Neural cell (in vitro differentiated cells): ENCODE results near the gene NIT1. TPM values are rescaled to one million over a fixed set of nuclear protein-coding genes. Genes with fewer than 3 reads are reported as not detected.

Experiments
- H2AFZ ChIP-seq: fragments of 200-600, 300-800 bp; sonication (generic), shearing (Covaris generic); 2 replicates; pipeline ENCODE4 v1.6.0; 2014; ENCODE audit warnings: low read depth, mild to moderate bottlenecking, antibody characterized with exemption, low read length, moderate library complexity
- H3F3A ChIP-seq: fragments of 200-600 bp; shearing (Covaris generic); 2 replicates; pipeline ENCODE4 v1.6.1; 2016; ENCODE audit warnings: mild to moderate bottlenecking, moderate library complexity, mixed read lengths, antibody characterized with exemption, low read length; ENCODE audit not compliant: insufficient read depth, poor library complexity, severe bottlenecking
- H3K27ac ChIP-seq: fragments of 200-600, 300-800 bp; sonication (generic), shearing (Covaris generic); 2 replicates; pipeline ENCODE4 v1.5.1; 2014; ENCODE audit warnings: mild to moderate bottlenecking, low read length, moderate library complexity
- H3K27me3 ChIP-seq: fragments of 300-800, 200-600 bp; sonication (generic), shearing (Covaris generic); 2 replicates; pipeline ENCODE4 v1.6.0; 2014; ENCODE audit warnings: mild to moderate bottlenecking, low read depth, low read length, moderate library complexity; ENCODE audit not compliant: insufficient read depth
- H3K36me3 ChIP-seq: fragments of 300-800, 200-600 bp; sonication (generic), shearing (Covaris generic); 2 replicates; pipeline ENCODE4 v1.5.1; 2014; ENCODE audit warnings: mild to moderate bottlenecking, antibody characterized with exemption, low read length, moderate library complexity; ENCODE audit not compliant: insufficient read depth
- H3K4me2 ChIP-seq: fragments of 300-800, 200-600 bp; sonication (generic), shearing (Covaris generic); 2 replicates; pipeline ENCODE4 v1.6.0; 2014; ENCODE audit warnings: mild to moderate bottlenecking, low read length
- H3K4me3 ChIP-seq: fragments of 300-800, 200-600 bp; sonication (generic), shearing (Covaris generic); 2 replicates; pipeline ENCODE4 v1.5.1; 2014; ENCODE audit warnings: mild to moderate bottlenecking, low read length, moderate library complexity
- H3K79me2 ChIP-seq: fragments of 200-600 bp; shearing (Covaris generic); replicated peaks from 2 replicates; pipeline ENCODE4 v1.6.0; 2014; ENCODE audit warnings: mild to moderate bottlenecking, low read length, moderate library complexity; ENCODE audit not compliant: insufficient read depth
- H3K9ac ChIP-seq: fragments of 300-800, 200-600 bp; sonication (generic), shearing (Covaris generic); 2 replicates; pipeline ENCODE4 v1.6.1; 2016; ENCODE audit warnings: mild to moderate bottlenecking, low read length, mixed read lengths
- H3K9me2 ChIP-seq: fragments of 200-600 bp; shearing (Covaris generic); 2 replicates; pipeline ENCODE4 v1.6.1; 2016; ENCODE audit warnings: mild to moderate bottlenecking, low read length, mixed read lengths; ENCODE audit not compliant: insufficient read depth
- H3K9me3 ChIP-seq: fragments of 200-600, 300-800 bp; sonication (generic), shearing (Covaris generic); 2 replicates; pipeline ENCODE4 v1.6.1; 2016; ENCODE audit warnings: mild to moderate bottlenecking, mixed run types, low read length, moderate library complexity, mixed read lengths
- H4K20me1 ChIP-seq: fragments of 200-600 bp; shearing (Covaris generic); 2 replicates; pipeline ENCODE4 v1.6.1; 2016; ENCODE audit warnings: mild to moderate bottlenecking, mixed run types; ENCODE audit not compliant: insufficient read depth
- CTCF ChIP-seq: fragments of 450-650 bp; IDR thresholded peaks from 2 replicates; pipeline ENCODE4 v1.5.1; 2014; ENCODE audit warnings: antibody characterized with exemption, mild to moderate bottlenecking, moderate library complexity; ENCODE audit not compliant: poor library complexity, severe bottlenecking
- EP300 ChIP-seq: fragments of 450-650 bp; conservative IDR thresholded peaks from 2 replicates; pipeline ENCODE4 v1.6.1; 2014; ENCODE audit warnings: antibody characterized with exemption, mild to moderate bottlenecking, moderate library complexity; ENCODE audit not compliant: poor library complexity, severe bottlenecking
- EZH2 ChIP-seq: fragments of 200-600, 300-800 bp; shearing (Covaris generic), sonication (generic); IDR thresholded peaks from 2 replicates; pipeline ENCODE4 v1.6.1; 2014; ENCODE audit warnings: antibody characterized with exemption, low read length, borderline replicate concordance, mild to moderate bottlenecking; ENCODE audit not compliant: insufficient read depth, poor library complexity, severe bottlenecking
- MXI1 ChIP-seq: fragments of 450-650 bp; conservative IDR thresholded peaks from 2 replicates; pipeline ENCODE4 v1.6.1; 2014; ENCODE audit warnings: antibody characterized with exemption, mild to moderate bottlenecking; ENCODE audit not compliant: poor library complexity, severe bottlenecking
- POLR2AphosphoS5 ChIP-seq: IDR thresholded peaks from 2 replicates; pipeline ENCODE4 v1.6.1; 2012
- RAD21 ChIP-seq: fragments of 450-650 bp; conservative IDR thresholded peaks from 2 replicates; pipeline ENCODE4 v1.6.1; 2014; ENCODE audit warnings: antibody characterized with exemption, mild to moderate bottlenecking, moderate library complexity
- REST ChIP-seq: IDR thresholded peaks from 2 replicates; pipeline ENCODE4 v1.6.1; 2012; ENCODE audit warnings: borderline replicate concordance
- SMC3 ChIP-seq: fragments of 450-650 bp; conservative IDR thresholded peaks from 2 replicates; pipeline ENCODE4 v1.6.1; 2014; ENCODE audit warnings: antibody characterized with exemption, mild to moderate bottlenecking, moderate library complexity; ENCODE audit not compliant: poor library complexity
- TAF1 ChIP-seq: IDR thresholded peaks from 2 replicates; pipeline ENCODE4 v1.6.1; 2012; ENCODE audit warnings: low read depth
- polyA plus RNA-seq: library from polyadenylated mRNA; depleted of rRNA; stranded (reverse); fragments of >200 nt; gene quantifications from 2 replicates; pipeline ENCODE4 v1.2.3, GENCODE V29; 2014

Gene NIT1
- polyA plus RNA-seq, 1 donor from 2014 or later = 66.1 TPM

GRCh38 chr1:161161652-161162051, 43.7 kb downstream of the NIT1 start:
- TF ChIP-seq RAD21 (no peak), TAF1 (no peak), SMC3 (no peak), REST (no peak), EZH2 (no peak), EP300 (no peak), MXI1 (no peak), CTCF (no peak), POLR2AphosphoS5 (no peak)
- Histone ChIP-seq H4K20me1 (no peaks in the 10 kb centered on the region), H2AFZ (no peak overlapping the region), H3K9me2 (no peaks in the 10 kb centered on the region), H3K4me3 (no peak overlapping the region), H3F3A (no peaks in the 10 kb centered on the region), H3K79me2 (peaks cover 11% of the 10 kb centered on the region), H3K4me2 (no peak overlapping the region), H3K9me3 (no peaks in the 10 kb centered on the region), H3K27me3 (no peaks in the 10 kb centered on the region), H3K27ac (no peak overlapping the region), H3K9ac (no peak overlapping the region), H3K36me3 (no peaks in the 10 kb centered on the region)

GRCh38 chr1:161162052-161162451, 44.1 kb downstream of the NIT1 start:
- TF ChIP-seq EP300 = no peak
- no peak for TF ChIP-seq SMC3
- no peak for TF ChIP-seq RAD21
- no peak for TF ChIP-seq CTCF
- TF ChIP-seq EZH2 = no peak
- TF ChIP-seq TAF1 = no peak
- TF ChIP-seq POLR2AphosphoS5 = no peak
- no peak for TF ChIP-seq MXI1
- no peak for TF ChIP-seq REST
- no peaks in the 10 kb centered on the region for H3K27me3 ChIP-seq
- H3K4me3 ChIP-seq = no peak overlapping the region
- no peaks in the 10 kb centered on the region for H3K9me3 ChIP-seq
- no peak overlapping the region for H3K4me2 ChIP-seq
- H3F3A ChIP-seq = no peaks in the 10 kb centered on the region
- no peak overlapping the region for H2AFZ ChIP-seq
- H3K9ac ChIP-seq = no peak overlapping the region
- H3K27ac ChIP-seq = no peak overlapping the region
- peaks cover 11% of the 10 kb centered on the region for H3K79me2 ChIP-seq
- H3K9me2 ChIP-seq = no peaks in the 10 kb centered on the region
- no peaks in the 10 kb centered on the region for H3K36me3 ChIP-seq
- no peaks in the 10 kb centered on the region for H4K20me1 ChIP-seq
